H1 (cell line): ENCODE data around the gene GCFC2. TPM values are rescaled to one million over a fixed set of nuclear protein-coding genes. Genes with fewer than 3 reads are reported as not detected.

Experiments
- CTCF ChIA-PET: fragments of 300-600 bp; sonication (Branson Sonifier 250); formaldehyde crosslinking; loops from one replicate; lab custom pipeline; 2021; ENCODE audit not compliant: partially characterized antibody; lab: Charles Lee
- POLR2A ChIA-PET: fragments of 300-600 bp; sonication (Branson Sonifier 250); formaldehyde crosslinking; loops from one replicate; lab custom pipeline; 2021; ENCODE audit warnings: inconsistent platforms; ENCODE audit not compliant: partially characterized antibody; lab: Charles Lee
- DNase-seq, 2 experiments: peaks; one replicate each; pipeline versions ENCODE4 v3.0.0 to v3.0.0-alpha.2; 2010 to 2022; ENCODE audit warnings: low spot score in 2 of 2, low read depth in 1 of 2, mixed read lengths in 1 of 2
- FAIRE-seq: peaks from 2 replicates; lab custom pipeline; 2011; peaks lifted over from hg19 to GRCh38; lab: Jason Lieb, UNC
- H2AFZ ChIP-seq: 2 replicates; pipeline ENCODE4 v1.8.1; 2012; ENCODE audit warnings: low read length, inconsistent platforms
- H2AK5ac ChIP-seq: 2 replicates; pipeline ENCODE4 v1.6.1; 2013; ENCODE audit warnings: low read depth, low read length
- H2BK120ac ChIP-seq: replicated peaks from 2 replicates; pipeline ENCODE3; 2013; ENCODE audit warnings: low read depth, low read length, inconsistent platforms
- H2BK12ac ChIP-seq: 2 replicates; pipeline ENCODE4 v1.6.1; 2013; ENCODE audit warnings: low read depth, low read length
- H2BK15ac ChIP-seq: 2 replicates; pipeline ENCODE4 v1.6.1; 2013; ENCODE audit warnings: low read length
- H2BK20ac ChIP-seq: 2 replicates; pipeline ENCODE4 v1.6.1; 2013; ENCODE audit warnings: low read length
- H2BK5ac ChIP-seq: 2 replicates; pipeline ENCODE4 v1.6.1; 2013; ENCODE audit warnings: low read depth, low read length
- H3K14ac ChIP-seq: 2 replicates; pipeline ENCODE4 v1.6.1; 2013; ENCODE audit warnings: inconsistent platforms; ENCODE audit not compliant: insufficient read length
- H3K18ac ChIP-seq: 2 replicates; pipeline ENCODE4 v1.6.1; 2013; ENCODE audit warnings: low read length; ENCODE audit errors: extremely low read depth
- H3K23ac ChIP-seq: 2 replicates; pipeline ENCODE4 v1.6.1; 2013; ENCODE audit warnings: inconsistent platforms; ENCODE audit not compliant: insufficient read length
- H3K23me2 ChIP-seq: 2 replicates; pipeline ENCODE4 v1.6.1; 2013; ENCODE audit warnings: low read depth, low read length
- H3K27ac ChIP-seq: 2 replicates; pipeline ENCODE4 v1.6.1; 2011; ENCODE audit warnings: low read depth, low read length, inconsistent platforms
- H3K27me3 ChIP-seq, 4 experiments: replicated peaks in 1 of 4; 1 replicate in 1 of 4; 2 replicates in 3 of 4; pipeline versions ENCODE4 v1.6.1 to v1.8.1; 2011 to 2013; ENCODE audit warnings: low read length in 3 of 4, mild to moderate bottlenecking in 3 of 4, inconsistent platforms in 2 of 4, mixed read lengths in 2 of 4, moderate library complexity in 1 of 4; ENCODE audit not compliant: control insufficient read depth in 3 of 4, insufficient read depth in 3 of 4; ENCODE audit errors: extremely low read depth in 1 of 4
- H3K36me3 ChIP-seq, 4 experiments: 2 replicates each; pipeline versions ENCODE4 v1.6.1 to v1.8.1; 2011 to 2013; ENCODE audit warnings: mild to moderate bottlenecking in 4 of 4, low read length in 3 of 4, moderate library complexity in 2 of 4, control low read depth in 1 of 4, inconsistent platforms in 1 of 4; ENCODE audit not compliant: insufficient read depth in 4 of 4, control insufficient read depth in 2 of 4
- H3K4ac ChIP-seq: replicated peaks from 2 replicates; pipeline ENCODE3; 2013; ENCODE audit warnings: low read length, low read depth, mixed read lengths, inconsistent platforms; ENCODE audit not compliant: insufficient read length
- H3K4me1 ChIP-seq, 4 experiments: replicated peaks in 1 of 4; 1 replicate in 1 of 4; 2 replicates in 3 of 4; pipeline versions ENCODE4 v1.6.1 to v1.8.1; 2011 to 2013; ENCODE audit warnings: low read length in 3 of 4, inconsistent platforms in 2 of 4, mixed read lengths in 1 of 4; ENCODE audit not compliant: insufficient read depth in 4 of 4, control insufficient read depth in 3 of 4
- H3K4me2 ChIP-seq, 2 experiments: 2 replicates each; pipeline versions ENCODE4 v1.6.1 to v1.8.1; 2011 to 2013; ENCODE audit warnings: low read depth in 2 of 2, low read length in 2 of 2, control low read depth in 1 of 2, inconsistent platforms in 1 of 2, mild to moderate bottlenecking in 1 of 2; ENCODE audit not compliant: insufficient read depth in 1 of 2
- H3K4me3 ChIP-seq, 4 experiments: fragments of 200-600, 300-600 bp in 1 of 4; sonication (generic), shearing (Covaris generic), sonication (Bioruptor Twin) in 1 of 4; 2 replicates each; pipeline versions ENCODE4 v1.5.1 to v1.8.1; 2011 to 2016; ENCODE audit warnings: low read length in 4 of 4, low read depth in 3 of 4, control low read depth in 2 of 4, inconsistent platforms in 2 of 4, mild to moderate bottlenecking in 2 of 4, mixed read lengths in 1 of 4, moderate library complexity in 1 of 4; ENCODE audit not compliant: insufficient read depth in 2 of 4; ENCODE audit errors: extremely low read depth in 1 of 4
- H3K56ac ChIP-seq: replicated peaks from 2 replicates; pipeline ENCODE3; 2013; ENCODE audit warnings: low read depth, mild to moderate bottlenecking, mixed read lengths, low read length, inconsistent platforms; ENCODE audit not compliant: insufficient read length
- H3K79me1 ChIP-seq: 2 replicates; pipeline ENCODE4 v1.6.1; 2013; ENCODE audit warnings: low read depth, low read length, control low read depth
- H3K79me2 ChIP-seq, 2 experiments: 2 replicates each; pipeline versions ENCODE4 v1.6.1 to v1.8.1; 2012 to 2013; ENCODE audit warnings: low read length in 2 of 2, mild to moderate bottlenecking in 2 of 2, inconsistent platforms in 1 of 2; ENCODE audit not compliant: insufficient read depth in 2 of 2, control insufficient read depth in 1 of 2
- H3K9ac ChIP-seq, 4 experiments: replicated peaks in 1 of 4; 1 replicate in 1 of 4; 2 replicates in 3 of 4; pipeline versions ENCODE4 v1.6.1 to v1.8.1; 2011 to 2013; ENCODE audit warnings: low read depth in 3 of 4, low read length in 3 of 4, control low read depth in 2 of 4, mild to moderate bottlenecking in 2 of 4, moderate library complexity in 2 of 4, inconsistent platforms in 1 of 4; ENCODE audit errors: extremely low read depth in 1 of 4
- H3K9me3 ChIP-seq, 2 experiments: 2 replicates each; pipeline versions ENCODE4 v1.6.1 to v1.8.1; 2012 to 2013; ENCODE audit warnings: mild to moderate bottlenecking in 2 of 2, moderate library complexity in 2 of 2, control low read depth in 1 of 2, inconsistent platforms in 1 of 2, low read depth in 1 of 2, low read length in 1 of 2, mixed read lengths in 1 of 2; ENCODE audit not compliant: insufficient read depth in 2 of 2
- H4K20me1 ChIP-seq, 2 experiments: replicated peaks in 1 of 2; 2 replicates each; pipeline versions ENCODE3 to v1.8.1; 2011 to 2013; ENCODE audit warnings: inconsistent platforms in 2 of 2, low read length in 2 of 2, mild to moderate bottlenecking in 1 of 2; ENCODE audit not compliant: insufficient read depth in 2 of 2, control insufficient read depth in 1 of 2
- H4K5ac ChIP-seq: 2 replicates; pipeline ENCODE4 v1.6.1; 2013; ENCODE audit warnings: low read length, low read depth, mixed read lengths, inconsistent platforms; ENCODE audit not compliant: insufficient read length
- H4K8ac ChIP-seq: 2 replicates; pipeline ENCODE4 v1.8.0; 2013; ENCODE audit warnings: mild to moderate bottlenecking, moderate library complexity, low read length, inconsistent platforms; ENCODE audit not compliant: insufficient read depth; ENCODE audit errors: extremely low read depth
- H4K91ac ChIP-seq: replicated peaks from 2 replicates; pipeline ENCODE3; 2013; ENCODE audit warnings: low read length, mixed read lengths, inconsistent platforms; ENCODE audit not compliant: insufficient read length
- CHD1 ChIP-seq: IDR thresholded peaks from 2 replicates; pipeline ENCODE4 v1.6.1; 2012; ENCODE audit warnings: low read depth, low read length, improper control_type of control experiment
- SIN3A ChIP-seq, 2 experiments: IDR thresholded peaks in 1 of 2; conservative IDR thresholded peaks in 1 of 2; 2 replicates each; pipeline ENCODE4 v1.6.1; 2011 to 2012; ENCODE audit warnings: low read length in 2 of 2, improper control_type of control experiment in 1 of 2, low read depth in 1 of 2, mild to moderate bottlenecking in 1 of 2
- TAF7 ChIP-seq: optimal IDR thresholded peaks from 2 replicates; pipeline ENCODE3; 2011; ENCODE audit warnings: low read depth, mild to moderate bottlenecking, inconsistent platforms, low read length, moderate library complexity, borderline replicate concordance
- WGBS, 2 experiments: shearing (Covaris generic) in 1 of 2; methylation state at CpG; one replicate each; pipeline versions ENCODE4 v1.1.6 to v1.1.7; 2013 to 2015; ENCODE audit warnings: low lambda C conversion rate in 2 of 2, mixed read lengths in 2 of 2, inconsistent platforms in 1 of 2, low coverage in 1 of 2, missing lambda C conversion rate in 1 of 2; ENCODE audit not compliant: insufficient replicate concordance in 2 of 2, insufficient coverage in 1 of 2, insufficient read length in 1 of 2; ENCODE audit errors: extremely low coverage in 1 of 2, missing lambda C conversion rate in 1 of 2; 5-methylcytosine and 5-hydroxymethylcytosine counted together
- polyA plus RNA-seq, 7 experiments: library from polyadenylated mRNA; depleted of rRNA in 3 of 7; stranded (reverse) in 5 of 7; unstranded in 2 of 7; fragments of >200 nt in 5 of 7; fragments of 200-250 nt in 2 of 7; gene quantifications; 1 replicate in 5 of 7; 2 replicates in 1 of 7; 4 replicates in 1 of 7; pipeline versions ENCODE4 v1.2.1 to v1.2.3, GENCODE V29; 2011 to 2013; ENCODE audit warnings: missing spikeins in 2 of 7, mixed read lengths in 2 of 7
- total RNA-seq: library from RNA; stranded (reverse); fragmentation: NEBNext Ultra II Directional; extraction: Animal tissue kit (Norgen Biotek cat#: 25700); gene quantifications from 2 replicates; pipeline ENCODE4 v1.2.1, GENCODE V29; 2021

Gene GCFC2
- total and polyA plus RNA-seq, 2 of the 8 experiments (the other 6 are each of a cell fraction or from before 2014, with no cell fraction given), result 5.6 to 19.1 TPM

DNA sequence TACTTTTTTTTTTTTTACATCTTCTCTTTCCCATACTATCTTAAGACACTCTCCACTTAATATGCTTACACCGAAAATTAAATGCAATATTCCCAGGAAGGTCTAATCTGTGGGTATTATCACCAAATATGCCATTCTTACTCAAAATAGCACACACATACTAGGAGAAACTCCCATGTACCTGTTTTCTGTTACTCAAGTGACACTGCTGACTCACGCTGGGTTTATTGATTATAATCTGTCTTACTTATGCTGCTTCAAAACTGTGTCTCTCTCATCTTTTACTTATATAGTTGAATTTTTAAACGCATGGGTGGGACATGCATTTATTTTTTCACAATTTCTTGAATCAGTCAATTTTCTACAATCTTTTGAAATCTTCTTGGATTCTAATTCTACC lies 34.3 kb downstream of the GCFC2 start:
- H3K14ac ChIP-seq, result no peak overlapping the region
- CTCF ChIA-PET, result interaction anchor here (0.6 to 5.2 kb wide), 12 partner anchors 8 to 57 kb away, joined by 3 to 31 read pairs (median 4); partner anchors contain the start of gene MRPL19
- H3K27me3 ChIP-seq, result no peaks in the 10 kb centered on the region
- TF ChIP-seq TAF7 (no peak), CHD1 (no peak), SIN3A (conservative IDR thresholded peaks at IDR 0.05 in 1 of 2, IDR thresholded peaks at IDR 0.05 in 1 of 2; ENCODE audit: low read depth in 1 of 2, low read length in 2 of 2) (no peak)
- H3K9ac ChIP-seq, result no peak overlapping the region
- no peak overlapping the region for H2AK5ac ChIP-seq
- no peaks in the 10 kb centered on the region for H3K4me1 ChIP-seq
- no peak overlapping the region for H2BK15ac ChIP-seq
- H3K23ac ChIP-seq, result no peak overlapping the region
- no peak overlapping the region for H3K27ac ChIP-seq
- peaks cover 0 to 11% (median 5%) of the 10 kb centered on the region in 4 experiments; a peak in 4 of 8 replicates for H3K36me3 ChIP-seq
- no peak overlapping the region for H3K4me3 ChIP-seq
- FAIRE-seq, result no peak
- no peak overlapping the region for H3K56ac ChIP-seq
- no peak overlapping the region for H2AFZ ChIP-seq
- H3K4ac ChIP-seq, result no peak overlapping the region
- no peaks in the 10 kb centered on the region for H4K20me1 ChIP-seq
- H4K8ac ChIP-seq, result no peak overlapping the region
- no peaks in the 10 kb centered on the region for H3K9me3 ChIP-seq
- no peak overlapping the region for H4K5ac ChIP-seq
- no peaks in the 10 kb centered on the region for H3K23me2 ChIP-seq
- H3K79me2 ChIP-seq, result no peaks in the 10 kb centered on the region
- no peak overlapping the region for H2BK12ac ChIP-seq
- H2BK20ac ChIP-seq, result no peak overlapping the region
- WGBS, 2 experiments, result 90 to 100% methylated on average over 1 to 3 of the region's 3 CpGs
- H3K18ac ChIP-seq, result no peak overlapping the region
- H3K79me1 ChIP-seq, result no peaks in the 10 kb centered on the region
- H3K4me2 ChIP-seq, result no peak overlapping the region
- no peak overlapping the region for H2BK5ac ChIP-seq
- POLR2A ChIA-PET, result interaction anchor here (1.0 to 1.7 kb wide), 3 partner anchors 33 to 39 kb away, joined by 3 to 4 read pairs (median 4); no protein-coding TSS in a partner anchor
- no peak overlapping the region for H2BK120ac ChIP-seq
- no peak for DNase-seq
- no peak overlapping the region for H4K91ac ChIP-seq
